Measurements from ENCODE around the gene SCLT1.

SCLT1 gene

GRCh38 chr4:128954941-128955340, 138.4 kb downstream of the SCLT1 start:
- DNase-seq, result no peak

GRCh38 chr4:128951316-128951715, 142.0 kb downstream of the SCLT1 start:
- no peak for DNase-seq

GRCh38 chr4:128950796-128951195, 142.5 kb downstream of the SCLT1 start:
- no peak for DNase-seq

- no peak for DNase-seq
Measured at GRCh38 chr4:128946916-128947315, 146.4 kb downstream of the SCLT1 start.

- no peak for DNase-seq
Measured at GRCh38 chr4:128942607-128943006, 150.7 kb downstream of the SCLT1 start.

GRCh38 chr4:128940971-128941370, 152.4 kb downstream of the SCLT1 start:
- DNase-seq, result no peak

GRCh38 chr4:128930051-128930450, 163.3 kb downstream of the SCLT1 start:
- no peak for DNase-seq

- no peak for DNase-seq
Measured at GRCh38 chr4:128924951-128925350, 168.4 kb downstream of the SCLT1 start.

- no peak for DNase-seq
Measured at GRCh38 chr4:128921954-128922353, 171.4 kb downstream of the SCLT1 start.

GRCh38 chr4:128917781-128918180, 175.6 kb downstream of the SCLT1 start:
- DNase-seq, result no peak

- no peak for DNase-seq
Measured at GRCh38 chr4:128916832-128917231, 176.5 kb downstream of the SCLT1 start.

- no peak for DNase-seq
Measured at GRCh38 chr4:128915544-128915943, 177.8 kb downstream of the SCLT1 start.

- no peak for DNase-seq
Measured at GRCh38 chr4:128913228-128913627, 180.1 kb downstream of the SCLT1 start.

GRCh38 chr4:128908735-128909134, 184.6 kb downstream of the SCLT1 start:
- DNase-seq, result no peak

- no peak for DNase-seq
Measured at GRCh38 chr4:128907981-128908380, 185.4 kb downstream of the SCLT1 start.

GRCh38 chr4:128906581-128906980, 186.8 kb downstream of the SCLT1 start:
- DNase-seq, result no peak

- DNase-seq, result no peak
Measured at GRCh38 chr4:128904821-128905220, 188.5 kb downstream of the SCLT1 start.

- DNase-seq, result no peak
Measured at GRCh38 chr4:128880662-128881061, 212.7 kb downstream of the SCLT1 start.

GRCh38 chr4:128879971-128880370, 213.4 kb downstream of the SCLT1 start:
- no peak for DNase-seq

GRCh38 chr4:128879283-128879682, 214.1 kb downstream of the SCLT1 start:
- no peak for DNase-seq

- DNase-seq, result no peak
Measured at GRCh38 chr4:128877934-128878333, 215.4 kb downstream of the SCLT1 start.

- no peak for DNase-seq
Measured at GRCh38 chr4:128876200-128876599, 217.1 kb downstream of the SCLT1 start.

GRCh38 chr4:128871948-128872347, 221.4 kb downstream of the SCLT1 start:
- no peak for DNase-seq

GRCh38 chr4:128869776-128870509, 223.4 kb downstream of the SCLT1 start:
- DNase-seq, result no peak

- DNase-seq, result no peak
Measured at GRCh38 chr4:128868758-128869157, 224.6 kb downstream of the SCLT1 start.

Measured in NCI-H1105 (cell line).